PFSK-1 (cell line): ENCODE results near the gene PAPPA.

Experiments used
- POLR2AphosphoS5 ChIP-seq: IDR thresholded peaks from 2 replicates; pipeline ENCODE4 v1.6.1; 2012; ENCODE audit warnings: low read depth, mild to moderate bottlenecking, control low read depth, low read length, moderate library complexity
- TAF1 ChIP-seq: IDR thresholded peaks from 2 replicates; pipeline ENCODE4 v1.6.1; 2012; ENCODE audit warnings: low read length, control low read depth, borderline replicate concordance; ENCODE audit not compliant: insufficient read depth
- TF ChIP-seq, protein P1 (sequence below), 2 experiments: IDR thresholded peaks; 2 replicates each; pipeline versions ENCODE4 v1.6.1 to v1.8.0; 2011 to 2012; ENCODE audit warnings: low read depth in 2 of 2, low read length in 2 of 2, control low read depth in 1 of 2, inconsistent platforms in 1 of 2, mild to moderate bottlenecking in 1 of 2, moderate library complexity in 1 of 2; ENCODE audit not compliant: insufficient read depth in 1 of 2

GRCh38 chr9:116154976-116155697 is 1.5 kb downstream of the PAPPA start:
- TF ChIP-seq TAF1 (no peak), POLR2AphosphoS5 (no peak)
- TF ChIP-seq, protein P1, sequence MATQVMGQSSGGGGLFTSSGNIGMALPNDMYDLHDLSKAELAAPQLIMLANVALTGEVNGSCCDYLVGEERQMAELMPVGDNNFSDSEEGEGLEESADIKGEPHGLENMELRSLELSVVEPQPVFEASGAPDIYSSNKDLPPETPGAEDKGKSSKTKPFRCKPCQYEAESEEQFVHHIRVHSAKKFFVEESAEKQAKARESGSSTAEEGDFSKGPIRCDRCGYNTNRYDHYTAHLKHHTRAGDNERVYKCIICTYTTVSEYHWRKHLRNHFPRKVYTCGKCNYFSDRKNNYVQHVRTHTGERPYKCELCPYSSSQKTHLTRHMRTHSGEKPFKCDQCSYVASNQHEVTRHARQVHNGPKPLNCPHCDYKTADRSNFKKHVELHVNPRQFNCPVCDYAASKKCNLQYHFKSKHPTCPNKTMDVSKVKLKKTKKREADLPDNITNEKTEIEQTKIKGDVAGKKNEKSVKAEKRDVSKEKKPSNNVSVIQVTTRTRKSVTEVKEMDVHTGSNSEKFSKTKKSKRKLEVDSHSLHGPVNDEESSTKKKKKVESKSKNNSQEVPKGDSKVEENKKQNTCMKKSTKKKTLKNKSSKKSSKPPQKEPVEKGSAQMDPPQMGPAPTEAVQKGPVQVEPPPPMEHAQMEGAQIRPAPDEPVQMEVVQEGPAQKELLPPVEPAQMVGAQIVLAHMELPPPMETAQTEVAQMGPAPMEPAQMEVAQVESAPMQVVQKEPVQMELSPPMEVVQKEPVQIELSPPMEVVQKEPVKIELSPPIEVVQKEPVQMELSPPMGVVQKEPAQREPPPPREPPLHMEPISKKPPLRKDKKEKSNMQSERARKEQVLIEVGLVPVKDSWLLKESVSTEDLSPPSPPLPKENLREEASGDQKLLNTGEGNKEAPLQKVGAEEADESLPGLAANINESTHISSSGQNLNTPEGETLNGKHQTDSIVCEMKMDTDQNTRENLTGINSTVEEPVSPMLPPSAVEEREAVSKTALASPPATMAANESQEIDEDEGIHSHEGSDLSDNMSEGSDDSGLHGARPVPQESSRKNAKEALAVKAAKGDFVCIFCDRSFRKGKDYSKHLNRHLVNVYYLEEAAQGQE (IDR thresholded peaks at IDR 0.05; ENCODE audit: insufficient read depth in 1 of 2, low read depth in 2 of 2, low read length in 2 of 2), result no peak
